ENCODE results near the gene FOXO6.

Gene FOXO6

GRCh38 chr1:41397753-41398330 is 36.6 kb downstream of the FOXO6 start:
- no peak for DNase-seq (ENCODE audit: low read depth)
- H3K4me3 ChIP-seq (ENCODE audit: low read depth, low read length), result no peak overlapping the region
- TF ChIP-seq MYC (IDR thresholded peaks at IDR 0.05; ENCODE audit: low read depth, low read length), result no peak
- no peak for TF ChIP-seq POLR2A (IDR thresholded peaks at IDR 0.05; ENCODE audit: extremely low read depth, insufficient read length)

- DNase-seq (ENCODE audit: low read depth), result no peak
- TF ChIP-seq POLR2A (IDR thresholded peaks at IDR 0.05; ENCODE audit: extremely low read depth, insufficient read length) (no peak), MAX (IDR thresholded peaks at IDR 0.05; ENCODE audit: low read depth, low read length) (no peak), MYC (IDR thresholded peaks at IDR 0.05; ENCODE audit: low read depth, low read length) (no peak), CTCF (IDR thresholded peaks at IDR 0.05; ENCODE audit: low read depth, low read length) (no peak)
These were observed 38.0 kb downstream of the FOXO6 start for GRCh38 chr1:41399145-41399795.

GRCh38 chr1:41400225-41400624 is 39.0 kb downstream of the FOXO6 start:
- no peak overlapping the region for H3K4me3 ChIP-seq (ENCODE audit: low read depth, low read length)
- TF ChIP-seq POLR2A (IDR thresholded peaks at IDR 0.05; ENCODE audit: extremely low read depth, insufficient read length), result no peak
- TF ChIP-seq MAX (IDR thresholded peaks at IDR 0.05; ENCODE audit: low read depth, low read length), result no peak
- TF ChIP-seq MYC (IDR thresholded peaks at IDR 0.05; ENCODE audit: low read depth, low read length), result no peak
- no peak for TF ChIP-seq CTCF (IDR thresholded peaks at IDR 0.05; ENCODE audit: low read depth, low read length)
- no peak for DNase-seq (ENCODE audit: low read depth)

More at GRCh38 chr1:41399145-41399795, 38.0 kb downstream of the FOXO6 start:
- no peak overlapping the region for H3K4me3 ChIP-seq (ENCODE audit: low read depth, low read length)

- TF ChIP-seq MYC (IDR thresholded peaks at IDR 0.05; ENCODE audit: low read depth, low read length) (no peak), POLR2A (IDR thresholded peaks at IDR 0.05; ENCODE audit: extremely low read depth, insufficient read length) (no peak), MAX (IDR thresholded peaks at IDR 0.05; ENCODE audit: low read depth, low read length) (no peak), CTCF (IDR thresholded peaks at IDR 0.05; ENCODE audit: low read depth, low read length) (no peak)
- no peak overlapping the region for H3K4me3 ChIP-seq (ENCODE audit: low read depth, low read length)
- no peak for DNase-seq (ENCODE audit: low read depth)
These were observed 40.7 kb downstream of the FOXO6 start for GRCh38 chr1:41401899-41402298.

- no peak overlapping the region for H3K4me3 ChIP-seq (ENCODE audit: low read depth, low read length)
- DNase-seq (ENCODE audit: low read depth), result peak; percentile 34
- no peak for TF ChIP-seq MYC (IDR thresholded peaks at IDR 0.05; ENCODE audit: low read depth, low read length)
- TF ChIP-seq MAX (IDR thresholded peaks at IDR 0.05; ENCODE audit: low read depth, low read length), result no peak
- no peak for TF ChIP-seq POLR2A (IDR thresholded peaks at IDR 0.05; ENCODE audit: extremely low read depth, insufficient read length)
- TF ChIP-seq CTCF (IDR thresholded peaks at IDR 0.05; ENCODE audit: low read depth, low read length), result no peak
These were observed 43.1 kb downstream of the FOXO6 start for GRCh38 chr1:41404308-41404761.

GRCh38 chr1:41407664-41408252 is 46.5 kb downstream of the FOXO6 start:
- no peak for TF ChIP-seq CTCF (IDR thresholded peaks at IDR 0.05; ENCODE audit: low read depth, low read length)
- no peak for TF ChIP-seq MAX (IDR thresholded peaks at IDR 0.05; ENCODE audit: low read depth, low read length)
- TF ChIP-seq POLR2A (IDR thresholded peaks at IDR 0.05; ENCODE audit: extremely low read depth, insufficient read length), result no peak
- TF ChIP-seq MYC (IDR thresholded peaks at IDR 0.05; ENCODE audit: low read depth, low read length), result no peak
- DNase-seq (ENCODE audit: low read depth), result no peak
- no peak overlapping the region for H3K4me3 ChIP-seq (ENCODE audit: low read depth, low read length)

Measured in NB4 (cell line).